K562 (cell line): ENCODE measurements around the gene CD44. TPM values are rescaled to one million over a fixed set of nuclear protein-coding genes. Genes with fewer than 3 reads are reported as not detected.
"Not testable (repeated sequence)": the region's sequence is repeated elsewhere in the genome, so short reads cannot be mapped to it uniquely, and the experiment has no call there.

ENCODE experiments used
- ATAC-seq: fragments of 200-7000 bp; cut with Tn5 transposase; 3 replicates; pipeline ENCODE4 v1.9.1; 2020; ENCODE audit warnings: moderate library complexity
- BruUV-seq: library from RNA; stranded (reverse); fragments of 400-500 nt; replicated peaks from 2 replicates; lab custom pipeline; 2021; lab: Mats Ljungman, UMichigan
- CTCF ChIA-PET: fragments of 300-600 bp; formaldehyde crosslinking; extraction: SDS; loops from one replicate; lab custom pipeline; 2021; ENCODE audit warnings: low intra/inter-chr PET ratio; lab: Yijun Ruan, JAX
- POLR2A ChIA-PET: fragments of 300-600, 350-650 bp; sonication (Branson Sonifier 250); formaldehyde crosslinking; extraction: SDS; loops from one replicate; lab custom pipeline; 2021; ENCODE audit warnings: antibody characterized with exemption, inconsistent platforms; lab: Yijun Ruan, JAX
- DNase-seq, 4 experiments: peaks; one replicate each; pipeline versions ENCODE4 v3.0.0 to v3.0.0-alpha.2; 2011 to 2018; ENCODE audit warnings: low spot score in 3 of 4, mixed read lengths in 3 of 4; ENCODE audit errors: extremely low read depth in 1 of 4
- FAIRE-seq: peaks from 2 replicates; lab custom pipeline; 2011; peaks lifted over from hg19 to GRCh38; lab: Jason Lieb, UNC
- H2AFZ ChIP-seq: 2 replicates; pipeline ENCODE4 v1.6.0; 2011; ENCODE audit warnings: low read depth, low read length, control low read depth, inconsistent platforms
- H3K27ac ChIP-seq: fragments of 200-600 bp; 3 replicates; pipeline ENCODE4 v1.8.0; 2011; ENCODE audit warnings: low read depth, mild to moderate bottlenecking, control low read depth, inconsistent platforms, low read length, moderate library complexity, mixed read lengths; ENCODE audit errors: extremely low read depth
- H3K27me3 ChIP-seq, 2 experiments: fragments of 300-600 bp in 1 of 2; 2 replicates in 1 of 2; 3 replicates in 1 of 2; pipeline versions ENCODE4 v1.6.0 to v1.8.0; 2011; ENCODE audit warnings: inconsistent platforms in 2 of 2, low read length in 2 of 2, mild to moderate bottlenecking in 1 of 2, mixed read lengths in 1 of 2, moderate library complexity in 1 of 2; ENCODE audit not compliant: control insufficient read depth in 2 of 2, insufficient read depth in 2 of 2
- H3K36me3 ChIP-seq: fragments of 300-600 bp; 3 replicates; pipeline ENCODE4 v1.8.0; 2011; ENCODE audit warnings: mild to moderate bottlenecking, low read length, inconsistent platforms; ENCODE audit not compliant: control insufficient read depth, insufficient read depth
- H3K4me1 ChIP-seq, 2 experiments: fragments of 200-600 bp in 1 of 2; replicated peaks in 1 of 2; 2 replicates in 1 of 2; 3 replicates in 1 of 2; pipeline versions ENCODE4 v1.5.1 to v1.8.0; 2011; ENCODE audit warnings: inconsistent platforms in 2 of 2, low read length in 2 of 2, mild to moderate bottlenecking in 1 of 2, mixed read lengths in 1 of 2, moderate library complexity in 1 of 2; ENCODE audit not compliant: control insufficient read depth in 2 of 2, insufficient read depth in 2 of 2
- H3K4me2 ChIP-seq: 2 replicates; pipeline ENCODE4 v1.6.1; 2011; ENCODE audit warnings: low read length, control low read depth, inconsistent platforms, mixed read lengths; ENCODE audit not compliant: insufficient read depth
- H3K4me3 ChIP-seq: fragments of 200-600 bp; sonication (generic), shearing (Covaris generic); 2 replicates; pipeline ENCODE4 v1.5.1; 2016; ENCODE audit warnings: control low read depth, inconsistent platforms
- H3K79me2 ChIP-seq: fragments of 200-600 bp; 3 replicates; pipeline ENCODE4 v1.8.0; 2011; ENCODE audit warnings: low read length, inconsistent platforms; ENCODE audit not compliant: control insufficient read depth, insufficient read depth
- H3K9ac ChIP-seq, 2 experiments: 2 replicates each; pipeline versions ENCODE4 v1.6.0 to v1.6.1; 2011; ENCODE audit warnings: low read depth in 2 of 2, low read length in 2 of 2, control low read depth in 1 of 2, inconsistent platforms in 1 of 2, mild to moderate bottlenecking in 1 of 2, mixed read lengths in 1 of 2; ENCODE audit not compliant: insufficient read depth in 1 of 2
- H3K9me1 ChIP-seq: one replicate; pipeline ENCODE4 v1.6.0; 2011; ENCODE audit warnings: inconsistent platforms, mild to moderate bottlenecking, low read length, moderate library complexity; ENCODE audit not compliant: control insufficient read depth, insufficient read depth
- H3K9me3 ChIP-seq: replicated peaks from 2 replicates; pipeline ENCODE4 v1.5.1; 2011; ENCODE audit warnings: low read depth, low read length, inconsistent platforms; ENCODE audit not compliant: control insufficient read depth, insufficient read depth
- H4K20me1 ChIP-seq: replicated peaks from 2 replicates; pipeline ENCODE4 v1.6.1; 2011; ENCODE audit warnings: low read length, inconsistent platforms, mixed read lengths; ENCODE audit not compliant: control insufficient read depth, insufficient read depth
- ATF3 ChIP-seq, 2 experiments: fragments of 450-650 bp in 1 of 2; sonication (generic) in 1 of 2; formaldehyde crosslinking in 1 of 2; IDR thresholded peaks in 1 of 2; conservative IDR thresholded peaks in 1 of 2; 2 replicates each; pipeline versions ENCODE4 v1.6.1 to v1.8.1; 2016 to 2023; ENCODE audit warnings: mild to moderate bottlenecking in 2 of 2, moderate library complexity in 2 of 2, inconsistent platforms in 1 of 2, missing genetic modification reagents in 1 of 2
- CEBPG ChIP-seq, 3 experiments: fragments of 200-800 bp in 1 of 3; sonication (Bioruptor generic) in 1 of 3; sonication (generic) in 1 of 3; formaldehyde crosslinking in 1 of 3; IDR thresholded peaks in 2 of 3; conservative IDR thresholded peaks in 1 of 3; 2 replicates each; pipeline versions ENCODE4 v1.6.1 to v1.8.0; 2016 to 2022; ENCODE audit warnings: missing compliant biosample characterization in 2 of 3, missing genetic modification characterization in 2 of 3, mild to moderate bottlenecking in 1 of 3, missing genetic modification reagents in 1 of 3
- WGBS: fragments of 100-300 bp; shearing (Covaris generic); methylation state at CpG from one replicate; pipeline ENCODE4 v1.1.6; 2016; ENCODE audit warnings: low coverage, mixed read lengths; ENCODE audit not compliant: insufficient coverage; ENCODE audit errors: missing lambda C conversion rate; 5-methylcytosine and 5-hydroxymethylcytosine counted together
- in situ Hi-C: fragments of 300-500 bp; cut with MboI; formaldehyde crosslinking; loops from 4 replicates; pipeline ENCODE4 v1.15.0; 2018; ENCODE audit warnings: inconsistent platforms, mixed read lengths
- intact Hi-C: fragments of 100-400 bp; cut with micrococcal nuclease; formaldehyde crosslinking; loops from 2 replicates; pipeline ENCODE4 v1.14.2; 2022
- polyA plus RNA-seq, 8 experiments: library from polyadenylated mRNA; depleted of rRNA in 4 of 8; stranded (reverse) in 5 of 8; unstranded in 3 of 8; fragments of >200 nt; fragmentation: Nextera tagmentation in 2 of 8; fragmentation: Illumina TruSeq in 1 of 8; extraction: Ambion mirVana in 2 of 8; extraction: Trizol in 1 of 8; gene quantifications; 2 replicates each; pipeline versions ENCODE4 v1.2.1 to v1.2.3, GENCODE V29; 2011 to 2014; ENCODE audit warnings: inconsistent platforms in 1 of 8, missing spikeins in 1 of 8
- total RNA-seq, 7 experiments: library from RNA; depleted of rRNA in 6 of 7; stranded (reverse); fragments of >200 nt in 6 of 7; fragmentation: Illumina TruSeq in 2 of 7; extraction: Trizol in 2 of 7; gene quantifications; 2 replicates each; pipeline versions ENCODE4 v1.2.1 to v1.2.3, GENCODE V29; 2011 to 2021; ENCODE audit warnings: low replicate concordance in 1 of 7

CD44 gene
- total and polyA plus RNA-seq, 9 of the 15 experiments (the other 6 are each of a cell fraction or from before 2014, with no cell fraction given) = 1.2 to 13.9 (median 3.0) TPM

- WGBS = 0% methylated on average over 4 of the region's 6 CpGs
- H3K9me1 ChIP-seq; H3K4me1 ChIP-seq; BruUV-seq; H3K79me2 ChIP-seq; DNase-seq; ATAC-seq; H2AFZ ChIP-seq; H3K36me3 ChIP-seq; CTCF ChIA-PET; FAIRE-seq; H3K4me2 ChIP-seq; H3K4me3 ChIP-seq; intact Hi-C loops; H3K27ac ChIP-seq; H3K9me3 ChIP-seq; H4K20me1 ChIP-seq; H3K9ac ChIP-seq; H3K27me3 ChIP-seq; TF ChIP-seq ATF3 (CRISPR knock-in tag; conservative IDR thresholded peaks at IDR 0.05); CEBPG (CRISPR knock-in tag; IDR thresholded peaks at IDR 0.05): not testable (repeated sequence)
- TF ChIP-seq ATF3 (IDR thresholded peaks at IDR 0.05) (peak; percentile 23), CEBPG (tag; conservative IDR thresholded peaks at IDR 0.05 in 1 of 2, IDR thresholded peaks at IDR 0.05 in 1 of 2) (peak; percentile 32 to 56; a peak in 3 of 4 replicates)
- in situ Hi-C loops = loop anchor here (25.0 kb wide), 1 partner anchor 289 kb away; no protein-coding TSS in a partner anchor
- POLR2A ChIA-PET = interaction anchor here (1.0 kb wide), 1 partner anchor 19 kb away, joined by 4 read pairs; no protein-coding TSS in a partner anchor
Observed at GRCh38 chr11:35226756-35227155, 87.8 kb downstream of the CD44 start.
